Measurements from ENCODE around the gene KLF16.

DNA sequence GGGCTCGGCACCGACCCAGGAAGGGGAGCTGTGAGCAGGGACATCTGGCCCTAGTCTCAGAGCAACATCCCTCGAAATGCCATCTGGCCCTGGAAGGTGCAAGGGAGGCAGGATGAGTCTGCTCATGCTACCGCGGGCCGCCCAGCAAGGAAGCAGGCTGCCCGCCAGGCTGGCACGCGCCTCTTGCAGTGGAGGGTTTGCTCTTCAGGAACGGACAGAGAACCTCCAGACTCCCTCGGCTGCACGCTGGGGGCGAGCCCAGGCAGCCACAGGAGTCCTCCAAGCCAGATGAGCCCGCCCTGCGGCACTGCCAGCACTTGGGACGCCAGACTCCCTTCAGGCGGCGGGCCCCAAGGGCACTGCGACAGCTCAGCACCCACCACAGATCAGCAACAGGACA lies 41.2 kb downstream of the KLF16 start:
- TF ChIP-seq EZH2 (IDR thresholded peaks at IDR 0.05; ENCODE audit: insufficient read depth, poor library complexity, severe bottlenecking) (no peak), EZH2phosphoT487 (IDR thresholded peaks at IDR 0.05; ENCODE audit: insufficient read depth, low read depth) (no peak)

All from GM23248 (cell line).